HG03378 (cell line): ENCODE data around the gene FGD5.

Source experiments
- ATAC-seq: cut with Tn5 transposase; IDR thresholded peaks from one replicate; pipeline ENCODE4 v1.9.1; 2021; ENCODE audit warnings: mild to moderate bottlenecking, moderate library complexity; ENCODE audit not compliant: unreplicated experiment

FGD5 gene

DNA sequence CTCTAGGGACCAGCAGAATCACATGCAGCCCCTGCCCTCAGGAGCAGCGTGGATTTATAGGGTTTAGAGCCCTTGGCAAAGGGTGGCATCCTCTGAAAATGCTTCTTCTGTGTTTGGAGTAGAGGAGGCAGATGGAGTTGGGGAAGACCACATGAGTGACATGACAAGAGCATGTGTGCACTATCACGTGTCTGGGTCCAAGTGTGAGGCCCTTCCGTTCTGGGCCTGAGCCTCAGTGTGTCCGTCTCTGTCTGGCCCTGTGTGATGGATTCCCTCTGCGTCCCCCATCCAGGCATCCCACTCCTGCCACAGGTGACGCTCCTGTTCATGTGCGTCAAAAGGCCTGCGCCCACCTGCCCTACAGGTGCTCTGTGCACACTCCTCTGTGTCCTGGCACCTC, 30.1 kb downstream of the FGD5 start:
- no peak for ATAC-seq

DNA sequence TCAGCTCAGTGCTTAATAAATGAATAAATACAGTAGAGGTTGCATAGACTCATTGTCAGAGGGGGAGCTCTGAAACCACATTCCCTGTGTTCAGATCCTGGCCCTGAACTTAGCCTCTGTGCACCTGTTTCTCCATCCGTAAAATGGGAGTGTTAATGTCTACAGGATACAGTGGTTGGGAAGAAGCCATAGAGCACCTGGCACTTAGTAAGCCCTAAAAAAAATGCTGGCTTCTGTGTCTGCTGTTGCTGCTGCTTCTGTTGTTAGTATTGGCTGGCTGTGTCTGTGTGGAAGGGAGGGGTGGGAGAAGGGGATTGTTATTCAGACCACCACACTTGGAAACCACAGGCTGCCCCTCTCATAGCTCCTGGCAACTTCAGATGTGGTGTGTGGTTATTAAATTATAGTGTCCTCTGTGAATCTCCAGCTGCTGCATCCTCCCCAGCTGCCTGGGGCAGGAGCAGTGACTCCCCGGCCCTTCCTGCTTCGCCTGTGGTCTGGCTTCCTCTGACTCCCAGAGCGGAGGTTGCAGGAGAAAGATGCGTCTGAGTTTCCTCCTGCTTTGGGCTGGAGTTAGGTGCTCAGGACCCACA, 31.0 kb downstream of the FGD5 start:
- ATAC-seq, result no peak

DNA sequence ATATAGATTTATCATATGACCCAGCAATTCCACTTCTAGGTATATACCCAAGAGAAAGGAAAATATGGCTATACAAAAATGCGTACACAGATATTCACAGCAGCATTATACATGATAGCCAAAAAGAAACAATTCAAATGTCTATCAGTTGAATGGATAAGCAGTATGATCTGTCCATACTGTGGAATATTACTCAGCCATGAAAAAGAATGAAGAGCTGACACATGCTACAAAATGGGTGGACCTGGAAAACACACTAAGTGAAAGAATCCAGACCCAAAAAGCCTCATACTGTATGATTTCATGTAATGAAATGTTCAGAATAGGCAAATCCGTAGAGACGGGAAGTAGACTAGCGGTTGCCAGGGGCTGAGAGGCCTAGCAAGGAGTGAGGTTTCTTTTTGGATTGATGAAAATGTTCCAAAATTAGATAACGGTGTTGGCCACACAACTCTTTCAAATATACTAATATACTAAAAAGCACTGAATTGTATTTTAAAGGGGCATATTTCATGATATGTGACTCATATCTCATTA, 33.4 kb downstream of the FGD5 start:
- ATAC-seq, result no peak

DNA sequence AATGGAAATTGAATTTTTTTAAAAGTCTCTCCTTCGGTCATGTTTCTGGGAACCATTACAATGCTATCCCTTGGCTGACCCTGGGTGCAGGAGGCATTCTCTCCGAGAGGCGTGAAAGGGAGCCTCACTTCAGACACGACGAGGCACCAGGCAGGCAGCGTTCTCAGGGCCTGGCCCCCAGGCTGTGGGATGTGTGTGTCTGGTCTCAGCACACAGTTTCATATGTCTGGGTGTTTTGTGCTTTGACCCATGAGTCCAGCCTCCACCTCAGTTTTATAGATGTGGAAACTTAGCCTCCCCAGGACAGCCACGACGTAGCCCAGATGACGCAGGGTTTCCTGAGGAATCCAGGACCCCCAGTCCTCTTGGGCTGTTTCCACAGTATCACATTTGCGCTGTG, 34.0 kb downstream of the FGD5 start:
- ATAC-seq, result no peak

GRCh38 chr3:14853271-14853951, 34.6 kb downstream of the FGD5 start:
- ATAC-seq, result no peak

DNA sequence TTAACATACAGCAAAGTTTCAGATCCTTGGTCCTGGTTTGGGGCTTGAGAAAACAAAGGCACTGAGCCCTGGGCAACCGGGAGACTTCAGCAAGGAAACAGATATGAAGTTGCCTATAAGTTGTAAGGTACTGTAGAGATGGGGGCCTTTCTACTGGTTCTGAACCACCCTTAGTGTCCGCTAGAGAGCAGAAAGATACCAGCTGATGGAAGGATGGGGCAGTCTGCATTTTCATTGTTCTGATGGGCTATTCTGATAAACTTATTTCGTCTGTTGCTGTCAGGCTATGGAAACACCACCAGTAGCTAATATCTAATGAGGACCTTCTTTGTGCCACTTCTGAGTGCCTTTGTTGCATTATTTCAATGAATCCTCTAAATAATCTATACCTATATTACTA, 38.7 kb downstream of the FGD5 start:
- no peak for ATAC-seq

DNA sequence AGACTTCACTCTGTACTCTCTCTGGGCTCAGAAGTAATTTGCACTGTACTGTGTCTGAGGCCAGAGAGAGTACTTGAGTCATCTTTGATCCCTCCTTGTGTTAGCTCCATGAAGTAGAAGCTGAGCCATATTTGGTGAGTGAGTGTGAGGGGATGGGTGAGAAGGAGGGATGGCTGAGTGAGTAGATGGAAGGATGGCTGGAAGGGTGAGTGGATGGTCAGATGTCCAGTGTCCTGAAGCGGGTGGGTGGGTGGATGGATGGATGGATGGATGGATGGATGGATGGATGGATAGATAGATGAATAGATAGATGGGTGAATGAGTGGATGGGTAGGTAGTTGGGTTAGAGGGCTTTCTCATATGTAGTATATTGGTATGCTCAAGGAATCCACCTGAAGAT, 39.3 kb downstream of the FGD5 start:
- no peak for ATAC-seq

GRCh38 chr3:14859880-14860279, 41.1 kb downstream of the FGD5 start:
- no peak for ATAC-seq

DNA sequence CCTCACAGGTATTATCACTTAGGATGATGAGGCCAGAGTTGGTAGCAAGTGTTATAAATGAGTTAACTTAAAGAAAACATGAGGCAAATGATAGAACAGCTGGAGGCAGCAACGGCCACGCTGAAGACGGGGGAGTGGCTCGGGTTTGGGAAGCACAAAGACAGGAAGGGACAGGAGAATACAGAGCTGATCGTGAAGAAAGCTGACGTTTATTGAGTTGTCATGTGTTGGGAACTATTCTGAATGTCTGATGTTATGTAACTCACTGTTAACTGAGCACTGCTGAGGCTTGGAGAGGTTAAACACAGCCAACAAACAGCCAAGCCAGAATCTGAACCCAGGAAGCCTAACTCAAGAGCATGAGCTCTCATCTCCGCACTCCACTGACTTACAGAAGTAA, 42.3 kb downstream of the FGD5 start:
- no peak for ATAC-seq

GRCh38 chr3:14861446-14862302, 42.9 kb downstream of the FGD5 start:
- no peak for ATAC-seq

DNA sequence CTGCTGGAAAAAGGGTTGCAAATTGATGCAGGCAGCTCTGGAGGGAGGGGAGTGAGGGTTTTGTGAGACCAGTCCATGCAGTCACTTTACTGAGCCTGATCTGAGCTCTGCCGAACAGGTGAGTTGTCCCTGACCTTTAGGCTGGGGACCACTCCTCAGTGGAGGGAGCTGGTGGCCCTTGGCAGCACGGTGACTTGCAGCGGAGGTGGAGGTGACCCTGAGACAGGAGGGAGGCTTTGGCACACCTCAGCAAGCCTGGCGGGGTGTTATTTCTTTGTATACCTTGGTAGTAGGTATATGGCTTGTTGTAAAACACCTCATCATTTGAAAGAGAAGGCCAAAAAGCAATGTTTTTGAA, 43.5 kb downstream of the FGD5 start:
- no peak for ATAC-seq

GRCh38 chr3:14862661-14863230, 44.0 kb downstream of the FGD5 start:
- ATAC-seq, result no peak

- ATAC-seq, result no peak
Measured at GRCh38 chr3:14863333-14864100, 44.8 kb downstream of the FGD5 start.

DNA sequence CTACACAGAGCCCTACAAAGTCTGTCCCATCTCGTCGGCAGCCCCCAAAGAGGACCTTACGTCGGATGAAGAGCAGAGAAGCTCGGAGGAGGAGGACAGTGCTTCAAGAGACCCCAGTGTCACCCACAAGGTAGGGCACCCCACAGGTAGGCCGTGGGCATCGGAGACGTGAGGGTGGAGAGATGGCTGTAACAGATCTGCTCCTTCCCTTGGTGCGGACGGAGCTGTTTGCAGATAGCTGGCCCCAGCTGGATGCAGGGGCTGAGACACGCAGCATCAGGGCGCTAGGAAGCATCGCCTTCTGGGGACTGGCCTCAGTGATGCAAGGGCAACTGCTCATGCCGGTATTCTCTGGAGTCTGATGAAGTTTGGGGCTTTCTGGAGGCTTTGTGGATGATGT, 45.4 kb downstream of the FGD5 start:
- no peak for ATAC-seq

DNA sequence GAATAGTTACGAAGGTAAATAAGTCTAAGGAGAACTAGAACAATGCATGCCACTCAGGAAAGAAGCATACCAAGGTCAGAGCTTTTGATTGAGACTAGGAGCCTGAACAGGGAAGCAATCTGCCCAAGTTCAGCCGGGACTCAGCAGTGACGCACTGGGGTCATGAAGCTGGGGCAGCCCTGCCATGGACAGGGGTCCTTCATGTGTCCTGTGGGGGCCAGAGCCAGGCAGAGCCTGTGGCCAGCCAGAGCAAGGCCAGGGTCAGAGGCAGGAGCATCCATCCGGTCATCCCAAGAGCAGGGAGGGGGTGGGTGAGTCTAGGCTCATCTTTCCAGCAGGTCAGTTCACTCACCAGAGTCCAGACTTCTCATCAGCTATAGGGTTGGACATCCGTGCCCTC, 47.9 kb downstream of the FGD5 start:
- ATAC-seq, result no peak

- ATAC-seq, result no peak
Measured at GRCh38 chr3:14867936-14868570, 49.3 kb downstream of the FGD5 start.

DNA sequence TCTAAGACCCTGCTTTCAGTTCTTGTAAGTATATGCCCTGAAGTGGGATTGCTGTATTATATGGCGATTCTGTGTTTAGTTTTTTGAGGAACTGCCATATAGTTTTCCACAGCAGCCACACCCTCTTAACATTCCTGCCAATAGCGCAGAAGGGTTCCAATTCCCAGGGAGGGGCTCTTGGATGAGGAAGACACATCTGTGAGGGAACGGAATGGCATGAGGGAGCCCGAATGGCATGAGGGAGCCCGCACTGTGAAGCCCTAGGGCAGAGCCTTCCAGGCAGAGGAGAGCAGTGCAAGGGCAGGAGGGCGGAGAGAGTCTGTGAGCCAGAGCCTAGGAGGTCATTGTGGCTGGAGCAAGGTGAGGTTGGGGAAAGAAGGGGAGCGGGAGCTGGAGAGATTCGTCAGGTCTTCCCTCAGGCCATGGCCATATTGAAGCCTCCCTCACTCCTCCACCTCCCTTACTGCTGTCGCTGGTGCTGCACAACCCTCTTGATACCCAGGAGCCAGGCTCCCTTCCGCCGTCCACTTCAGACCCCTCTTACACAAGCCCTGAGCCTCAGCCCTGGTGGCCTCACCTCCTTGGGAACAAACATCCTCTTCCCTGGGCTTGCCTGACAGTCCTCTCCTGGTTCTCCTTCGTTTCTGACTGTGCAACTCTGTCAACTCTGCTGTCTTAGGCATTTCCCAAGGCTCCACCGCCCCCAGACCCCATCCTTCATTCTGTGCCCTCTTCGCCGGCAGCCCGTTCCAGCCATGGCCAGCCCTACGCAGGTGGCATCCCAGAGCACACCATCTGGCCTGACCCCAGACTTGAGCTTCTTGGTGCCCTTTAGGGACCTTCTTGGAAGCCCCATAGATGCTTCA, 51.4 kb downstream of the FGD5 start:
- ATAC-seq, result no peak

GRCh38 chr3:14870783-14871060, 52.0 kb downstream of the FGD5 start:
- ATAC-seq, result no peak

DNA sequence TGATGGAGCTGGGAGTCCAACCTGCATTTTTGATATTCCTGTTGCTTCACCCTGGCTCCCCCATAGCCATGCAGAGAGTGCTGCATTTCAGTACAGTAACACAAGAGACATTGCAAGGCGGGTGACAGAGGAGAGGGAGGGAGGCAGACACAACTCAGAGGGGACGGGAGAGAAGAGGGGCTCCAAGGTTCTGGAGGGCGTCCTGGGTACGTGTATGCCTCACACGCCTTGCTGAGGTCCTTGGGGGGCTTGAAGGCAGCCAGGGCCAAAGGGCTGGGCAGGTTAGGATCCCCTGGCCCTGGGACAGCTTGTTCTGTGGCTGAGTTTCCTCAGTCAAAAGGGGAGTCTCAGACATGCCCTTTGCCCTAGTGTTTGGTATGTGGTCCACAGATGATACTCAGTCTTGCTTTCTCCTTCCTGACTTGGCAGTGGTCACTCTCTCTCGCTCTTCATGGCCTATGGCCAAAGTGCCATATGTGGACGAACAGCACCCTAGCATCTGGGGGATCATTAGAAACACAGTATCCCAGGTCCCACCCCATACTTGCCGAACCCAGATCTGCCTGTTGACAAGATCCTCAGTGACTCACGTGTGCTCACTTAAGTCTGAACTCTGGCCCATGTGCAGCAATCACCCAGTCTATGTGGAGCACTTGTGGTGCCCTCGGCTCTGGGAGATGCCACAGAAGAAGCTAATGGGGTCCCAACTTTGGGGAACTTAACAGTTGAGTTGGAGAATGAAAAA, 52.9 kb downstream of the FGD5 start:
- no peak for ATAC-seq
